OCI-LY7 (cell line): ENCODE measurements around the gene CENPP.

Source experiments
- CTCF ChIP-seq: fragments of 200-600 bp; sonication (generic); conservative IDR thresholded peaks from 2 replicates; pipeline ENCODE4 v1.5.1; 2014; ENCODE audit warnings: mild to moderate bottlenecking, antibody characterized with exemption, low read length, moderate library complexity, mixed read lengths
- EZH2phosphoT487 ChIP-seq: fragments of 200-600 bp; sonication (generic); IDR thresholded peaks from 2 replicates; pipeline ENCODE4 v1.6.1; 2018; ENCODE audit warnings: low read depth, borderline replicate concordance, mild to moderate bottlenecking, mixed run types, antibody characterized with exemption, low read length, moderate library complexity, mixed read lengths

DNA sequence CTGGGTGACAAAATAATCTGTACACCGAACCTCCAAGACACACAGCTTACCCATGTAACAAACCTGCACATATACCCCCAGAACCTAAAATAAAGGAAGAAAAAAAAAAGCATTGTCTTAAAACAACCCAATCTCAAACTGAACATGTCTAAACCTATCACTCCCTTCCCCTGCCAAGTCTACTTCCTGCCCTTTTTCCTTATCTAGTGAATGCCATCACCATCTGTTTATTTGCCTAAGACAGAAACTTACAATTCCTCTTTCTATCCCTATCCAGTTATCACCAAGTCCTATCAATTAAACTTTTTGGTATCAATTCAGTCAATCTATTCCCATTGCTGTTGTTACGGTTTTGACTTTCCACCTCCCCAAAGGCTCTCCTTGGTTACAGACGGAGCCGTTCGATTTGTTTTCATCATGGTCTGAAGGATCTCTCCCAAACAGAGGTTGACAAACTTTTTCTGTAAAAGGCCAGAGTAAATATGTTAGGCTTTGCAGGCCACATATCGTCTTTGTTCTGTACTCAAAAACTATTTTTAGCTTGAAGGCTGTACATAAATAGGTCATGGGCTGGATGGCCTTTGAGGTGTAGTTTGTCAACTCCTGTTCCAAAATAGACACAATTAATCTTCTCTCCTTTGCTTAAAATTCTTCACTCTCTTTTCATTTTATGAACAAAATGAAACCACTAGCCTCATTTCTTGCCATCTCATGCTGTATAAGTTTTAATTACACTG, 12.7 kb upstream of the CENPP start:
- TF ChIP-seq CTCF: no peak
- TF ChIP-seq EZH2phosphoT487: no peak
